PC-9 (cell line): ENCODE results near the gene ZNF688. TPM values are rescaled to one million over a fixed set of nuclear protein-coding genes. Genes with fewer than 3 reads are reported as not detected.

Source experiments
- BruUV-seq: library from RNA; stranded (reverse); fragments of 400-500 nt; replicated peaks from 2 replicates; lab custom pipeline; 2021; lab: Mats Ljungman, UMichigan
- CTCF ChIA-PET: fragments of 300-600 bp; sonication (Branson Sonifier 250); formaldehyde crosslinking; loops from one replicate; lab custom pipeline; 2022; ENCODE audit warnings: antibody characterized with exemption; lab: Charles Lee
- POLR2A ChIA-PET: fragments of 300-600 bp; sonication (Branson Sonifier 250); formaldehyde crosslinking; loops from one replicate; lab custom pipeline; 2022; ENCODE audit warnings: antibody characterized with exemption; ENCODE audit not compliant: unreplicated experiment; lab: Charles Lee
- DNase-seq, 2 experiments: peaks; one replicate each; pipeline versions ENCODE4 v3.0.0 to v3.0.0-alpha.2; 2015 to 2022; ENCODE audit warnings: mixed read lengths in 1 of 2
- H2AFZ ChIP-seq: fragments of 200-600 bp; sonication (generic); 2 replicates; pipeline ENCODE4 v1.8.1; 2017; ENCODE audit warnings: antibody characterized with exemption
- H3F3A ChIP-seq: fragments of 200-600 bp; sonication (generic); 2 replicates; pipeline ENCODE4 v1.8.1; 2017; ENCODE audit warnings: antibody characterized with exemption, mild to moderate bottlenecking, low read depth; ENCODE audit not compliant: insufficient read depth
- H3K27ac ChIP-seq: fragments of 200-600 bp; sonication (generic); 2 replicates; pipeline ENCODE4 v1.6.1; 2016; ENCODE audit warnings: mixed run types
- H3K27me3 ChIP-seq: fragments of 200-600 bp; sonication (generic); 2 replicates; pipeline ENCODE4 v1.6.1; 2016; ENCODE audit warnings: low read depth, mixed run types; ENCODE audit not compliant: insufficient read depth
- H3K36me3 ChIP-seq: fragments of 200-600 bp; sonication (generic); 2 replicates; pipeline ENCODE4 v1.6.1; 2016; ENCODE audit warnings: low read depth, mixed run types
- H3K4me1 ChIP-seq: fragments of 200-600 bp; sonication (generic); replicated peaks from 2 replicates; pipeline ENCODE4 v1.6.1; 2016; ENCODE audit warnings: mixed run types; ENCODE audit not compliant: insufficient read depth
- H3K4me2 ChIP-seq: fragments of 200-600 bp; sonication (generic); 2 replicates; pipeline ENCODE4 v1.6.1; 2017; ENCODE audit warnings: mixed run types
- H3K4me3 ChIP-seq: fragments of 200-600 bp; sonication (generic); 2 replicates; pipeline ENCODE4 v1.6.1; 2016; ENCODE audit warnings: mixed run types
- H3K79me2 ChIP-seq: fragments of 200-600 bp; sonication (generic); 2 replicates; pipeline ENCODE4 v1.6.1; 2017; ENCODE audit warnings: low read depth, mixed run types
- H3K9me2 ChIP-seq: fragments of 200-600 bp; sonication (generic); 2 replicates; pipeline ENCODE4 v1.8.1; 2017; ENCODE audit warnings: mild to moderate bottlenecking; ENCODE audit not compliant: insufficient read depth
- H3K9me3 ChIP-seq: fragments of 200-600 bp; sonication (generic); 2 replicates; pipeline ENCODE4 v1.8.1; 2016; ENCODE audit warnings: low read depth; ENCODE audit not compliant: insufficient read depth
- H4K20me1 ChIP-seq: fragments of 200-600 bp; sonication (generic); 2 replicates; pipeline ENCODE4 v1.8.1; 2017; ENCODE audit not compliant: insufficient read depth
- CTCF ChIP-seq: fragments of 200-600 bp; sonication (generic); conservative IDR thresholded peaks from 2 replicates; pipeline ENCODE4 v1.6.1; 2017; ENCODE audit warnings: mixed run types, antibody characterized with exemption, mild to moderate bottlenecking, moderate library complexity
- EZH2 ChIP-seq: fragments of 200-600 bp; sonication (generic); IDR thresholded peaks from 2 replicates; pipeline ENCODE4 v1.8.0; 2017; ENCODE audit warnings: antibody characterized with exemption, low read depth
- intact Hi-C: fragments of 100-400 bp; cut with micrococcal nuclease; formaldehyde crosslinking; loops from one replicate; pipeline ENCODE4 v1.10.0; 2022; ENCODE audit not compliant: unreplicated experiment
- total RNA-seq: library from RNA; stranded (reverse); gene quantifications from 2 replicates; pipeline ENCODE4 v1.2.3, GENCODE V29; 2021

ZNF688 gene
- total RNA-seq, 1 experiment from 2014 or later = 13.1 TPM

DNA sequence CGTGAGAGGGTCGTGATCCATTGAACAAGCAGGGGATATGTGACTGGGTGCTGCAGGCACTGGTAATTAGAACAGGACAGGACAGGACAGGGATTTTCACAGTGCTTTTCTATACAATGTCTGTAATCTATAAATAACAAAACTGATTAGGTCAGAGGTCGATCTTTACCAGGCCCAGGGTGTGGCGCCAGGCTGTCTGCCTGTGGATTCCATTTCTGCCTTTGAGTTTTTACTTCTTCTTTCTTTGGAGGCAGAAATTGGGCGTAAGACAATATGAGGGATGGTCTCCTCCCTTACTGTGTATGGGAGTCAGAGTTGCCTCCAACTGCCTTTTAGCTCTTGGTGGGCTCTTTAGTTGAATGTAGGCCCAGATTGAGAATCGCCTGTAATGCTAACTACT lies 11.8 kb downstream of the ZNF688 start:
- H3K27ac ChIP-seq = no peak overlapping the region
- peaks cover 16% of the 10 kb centered on the region; the same call in 1 of the 2 replicates for H3F3A ChIP-seq
- ChIA-PET CTCF (no interaction called here), POLR2A (no interaction called here)
- intact Hi-C loops = loop anchor here (2.0 to 10.0 kb wide), 3 partner anchors 13 to 205 kb away; partner anchors contain the start of genes CFAP119, RNF40 and ZNF768
- H3K9me2 ChIP-seq = no peaks in the 10 kb centered on the region
- peaks cover 19% of the 10 kb centered on the region for H3K4me1 ChIP-seq
- no peaks in the 10 kb centered on the region for H3K36me3 ChIP-seq
- no peak overlapping the region for H3K4me2 ChIP-seq
- TF ChIP-seq EZH2 (no peak), CTCF (no peak)
- no peak overlapping the region for H3K4me3 ChIP-seq
- no peak overlapping the region for H2AFZ ChIP-seq
- no TSS peak for BruUV-seq
- H4K20me1 ChIP-seq = no peaks in the 10 kb centered on the region
- peaks cover 19% of the 10 kb centered on the region for H3K79me2 ChIP-seq
- DNase-seq = no peak
- H3K27me3 ChIP-seq = no peaks in the 10 kb centered on the region
- H3K9me3 ChIP-seq = no peaks in the 10 kb centered on the region

- no peak for DNase-seq
- CTCF ChIA-PET = interaction anchor here (0.6 to 2.8 kb wide), 4 partner anchors 24 to 129 kb away, joined by 3 to 25 read pairs (median 4); partner anchors contain the start of genes DCTPP1 and ZNF747
- H3K9me3 ChIP-seq = no peaks in the 10 kb centered on the region
- BruUV-seq = TSS peak; percentile 83
- H3K79me2 ChIP-seq = peaks cover 19% of the 10 kb centered on the region
- peaks cover 19% of the 10 kb centered on the region for H3K4me1 ChIP-seq
- no peaks in the 10 kb centered on the region for H3K27me3 ChIP-seq
- H3K4me3 ChIP-seq = peak overlapping the region; percentile 45; the same call in 1 of the 2 replicates
- H3F3A ChIP-seq = peaks cover 16% of the 10 kb centered on the region; the same call in 1 of the 2 replicates
- H3K4me2 ChIP-seq = peak overlapping the region; percentile 96
- H3K27ac ChIP-seq = peak overlapping the region; percentile 51
- no peak for TF ChIP-seq EZH2
- no peak for TF ChIP-seq CTCF
- intact Hi-C loops = loop anchor here (1.0 to 10.0 kb wide), 6 partner anchors 14 to 206 kb away; partner anchors contain the start of genes CFAP119, FBRS, RNF40 and ZNF747
- no peaks in the 10 kb centered on the region for H3K36me3 ChIP-seq
- no peaks in the 10 kb centered on the region for H3K9me2 ChIP-seq
- no peaks in the 10 kb centered on the region for H4K20me1 ChIP-seq
- POLR2A ChIA-PET = interaction anchor here (0.5 to 1.0 kb wide), 14 partner anchors 9 to 580 kb away, joined by 3 to 21 read pairs (median 4); partner anchors contain the start of genes PPP4C, ZNF689 and ZNF747
- H2AFZ ChIP-seq = peak overlapping the region; percentile 70
Observed at GRCh38 chr16:30558789-30559377, 12.6 kb downstream of the ZNF688 start.

- Histone ChIP-seq H3K27ac (peak within 1 kb of the TSS; percentile 64), H3K36me3 (no peaks in the 10 kb centered on the region), H3K27me3 (no peaks in the 10 kb centered on the region), H4K20me1 (no peaks in the 10 kb centered on the region), H3K4me2 (peak within 1 kb of the TSS; percentile 96), H3K9me3 (no peaks in the 10 kb centered on the region), H3K4me3 (peak within 1 kb of the TSS; percentile 88), H3K9me2 (no peaks in the 10 kb centered on the region), H3K79me2 (peaks cover 19% of the 10 kb centered on the region), H2AFZ (peak within 1 kb of the TSS; percentile 89), H3K4me1 (peaks cover 19% of the 10 kb centered on the region), H3F3A (peaks cover 23% of the 10 kb centered on the region; the same call in 1 of the 2 replicates)
- DNase-seq = peak; percentile 97 to 99
- ChIA-PET POLR2A (interaction anchor here (0.5 to 1.0 kb wide), 16 partner anchors 10 to 581 kb away, joined by 3 to 21 read pairs (median 4); partner anchors contain the start of genes DCTPP1, ZNF688, ZNF689 and ZNF747), CTCF (interaction anchor here (0.5 to 2.8 kb wide), 7 partner anchors 23 to 338 kb away, joined by 3 to 25 read pairs (median 4); partner anchors contain the start of genes CTF1, DCTPP1 and ZNF747)
- TF ChIP-seq EZH2 = no peak
- no peak for TF ChIP-seq CTCF
- BruUV-seq = TSS peak; percentile 40
- intact Hi-C loops = loop anchor here (1.0 to 10.0 kb wide), 6 partner anchors 15 to 207 kb away; partner anchors contain the start of genes CFAP119, FBRS, RNF40 and ZNF747
Observed at GRCh38 chr16:30557957-30558788, 13.3 kb downstream of the ZNF688 start, which contains the start of gene ZNF764. Gene ZNF764, minus strand, starts transcription at chr16:30558374. Its CDS starts 192 bp downstream, at chr16:30558182.
